SU-DHL-6 (cell line): ENCODE data around the gene TMED10.

Experiments
- H2AFZ ChIP-seq: fragments of 200-600 bp; sonication (generic); 2 replicates; pipeline ENCODE4 v1.6.1; 2014; ENCODE audit warnings: low read depth, mild to moderate bottlenecking, moderate library complexity, mixed read lengths, antibody characterized with exemption, low read length; ENCODE audit not compliant: severe bottlenecking
- H3F3A ChIP-seq: fragments of 200-600 bp; shearing (Covaris generic); 2 replicates; pipeline ENCODE4 v1.6.0; 2016; ENCODE audit warnings: antibody characterized with exemption, mild to moderate bottlenecking; ENCODE audit not compliant: insufficient read depth
- H3K27ac ChIP-seq: fragments of 200-600 bp; sonication (generic); 2 replicates; pipeline ENCODE4 v1.5.1; 2016; ENCODE audit warnings: low read depth, mild to moderate bottlenecking, low read length, moderate library complexity, mixed read lengths
- H3K27me3 ChIP-seq: fragments of 200-600 bp; sonication (generic), shearing (Covaris generic); 2 replicates; pipeline ENCODE4 v1.6.0; 2014; ENCODE audit warnings: mild to moderate bottlenecking, low read length
- H3K36me3 ChIP-seq: fragments of 200-600 bp; sonication (generic); 2 replicates; pipeline ENCODE4 v1.6.1; 2014; ENCODE audit warnings: mild to moderate bottlenecking, low read length, mixed read lengths
- H3K4me2 ChIP-seq: fragments of 300-600, 200-600 bp; shearing (Covaris generic), sonication (generic); 2 replicates; pipeline ENCODE4 v1.6.0; 2014; ENCODE audit warnings: low read length, low read depth, mild to moderate bottlenecking; ENCODE audit not compliant: poor library complexity, severe bottlenecking
- H3K4me3 ChIP-seq: fragments of 200-600 bp; sonication (generic); 2 replicates; pipeline ENCODE4 v1.5.1; 2014; ENCODE audit warnings: antibody characterized with exemption, low read length, mild to moderate bottlenecking, mixed read lengths; ENCODE audit not compliant: insufficient read depth, poor library complexity, severe bottlenecking
- H3K79me2 ChIP-seq: fragments of 200-600 bp; sonication (generic); 2 replicates; pipeline ENCODE4 v1.6.1; 2014; ENCODE audit warnings: mild to moderate bottlenecking, low read length, moderate library complexity; ENCODE audit not compliant: insufficient read depth
- H3K9ac ChIP-seq: fragments of 200-600 bp; sonication (generic); 2 replicates; pipeline ENCODE4 v1.7.0; 2014; ENCODE audit warnings: mild to moderate bottlenecking, low read length
- H3K9me2 ChIP-seq: fragments of 200-600 bp; sonication (generic); replicated peaks from 2 replicates; pipeline ENCODE4 v1.6.1; 2014; ENCODE audit warnings: low read length; ENCODE audit not compliant: insufficient read depth
- H3K9me3 ChIP-seq: fragments of 200-600 bp; sonication (generic); 2 replicates; pipeline ENCODE4 v1.6.1; 2014; ENCODE audit warnings: low read length, mixed read lengths; ENCODE audit not compliant: insufficient read depth
- H4K20me1 ChIP-seq: fragments of 200-600 bp; sonication (generic); 2 replicates; pipeline ENCODE4 v1.6.1; 2014; ENCODE audit warnings: low read depth, mild to moderate bottlenecking, antibody characterized with exemption, low read length, moderate library complexity, mixed read lengths
- CTCF ChIP-seq: fragments of 200-600 bp; sonication (generic); IDR thresholded peaks from one replicate; pipeline ENCODE4 v1.5.1; 2017; ENCODE audit warnings: antibody characterized with exemption, mild to moderate bottlenecking, low read length, moderate library complexity; ENCODE audit not compliant: insufficient read depth, poor library complexity, severe bottlenecking
- EZH2phosphoT487 ChIP-seq: fragments of 200-600 bp; sonication (generic), shearing (Covaris generic); conservative IDR thresholded peaks from 2 replicates; pipeline ENCODE4 v1.6.1; 2018; ENCODE audit warnings: mild to moderate bottlenecking, antibody characterized with exemption, low read length, moderate library complexity, mixed read lengths

Gene TMED10

DNA sequence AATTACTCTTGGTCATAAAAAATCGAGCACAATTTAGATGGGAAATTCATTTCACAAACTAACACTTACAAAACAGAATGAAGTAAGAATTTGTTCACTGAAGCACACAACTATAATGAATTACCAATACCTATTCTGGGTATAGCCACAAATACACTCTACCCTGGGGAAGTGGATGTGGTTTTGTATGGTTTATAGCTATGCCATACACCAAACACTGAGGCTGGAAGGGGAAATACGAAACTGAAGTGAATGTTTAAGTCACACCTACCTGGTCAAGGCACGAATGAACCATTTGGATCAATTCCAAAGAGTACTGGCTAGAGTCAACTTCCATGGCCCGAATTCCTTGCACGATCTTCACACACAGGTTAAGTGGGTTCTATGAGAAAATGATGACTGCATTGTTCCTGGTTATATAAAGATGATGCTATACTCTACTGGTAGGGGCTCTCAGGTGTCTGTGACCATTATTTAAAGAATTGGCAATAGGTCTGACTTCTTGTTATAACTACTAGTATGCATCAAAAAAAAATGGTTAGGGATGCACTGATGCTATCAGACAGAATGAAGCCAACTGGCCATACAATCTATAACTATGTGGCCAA, 62.4 kb downstream of the TMED10 start:
- Histone ChIP-seq H3K27me3 (no peaks in the 10 kb centered on the region), H3K4me3 (no peak overlapping the region), H3K9me2 (no peaks in the 10 kb centered on the region), H3K79me2 (no peaks in the 10 kb centered on the region), H3K9me3 (no peaks in the 10 kb centered on the region), H3K27ac (no peak overlapping the region), H3F3A (no peaks in the 10 kb centered on the region), H3K36me3 (peaks cover 30% of the 10 kb centered on the region; the same call in 1 of the 2 replicates), H3K9ac (no peak overlapping the region), H2AFZ (no peak overlapping the region), H4K20me1 (no peaks in the 10 kb centered on the region), H3K4me2 (no peak overlapping the region)
- TF ChIP-seq CTCF (no peak), EZH2phosphoT487 (no peak)

DNA sequence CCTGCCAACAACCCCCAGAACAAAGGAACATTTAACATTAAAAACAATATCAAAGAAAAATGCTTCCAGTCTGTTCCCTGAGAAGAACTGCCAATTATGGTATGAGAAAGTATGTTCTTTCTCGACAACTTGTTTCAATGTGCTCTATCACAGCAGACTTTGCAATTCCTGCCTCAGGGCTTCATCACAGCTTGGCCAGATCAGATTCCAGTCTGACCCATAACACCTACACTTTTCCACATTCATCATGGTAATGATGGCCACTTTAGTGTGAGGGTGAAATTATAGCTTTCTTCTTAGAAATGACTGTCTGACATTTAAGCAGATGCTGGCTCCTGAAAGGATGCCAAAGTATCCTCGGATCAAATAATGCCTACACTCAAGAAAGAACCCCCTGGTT, 66.5 kb downstream of the TMED10 start:
- Histone ChIP-seq H3F3A (no peaks in the 10 kb centered on the region), H3K4me3 (no peak overlapping the region), H3K79me2 (no peaks in the 10 kb centered on the region), H3K4me2 (no peak overlapping the region), H3K27me3 (no peaks in the 10 kb centered on the region), H3K27ac (no peak overlapping the region), H3K9me2 (no peaks in the 10 kb centered on the region), H2AFZ (no peak overlapping the region), H3K36me3 (peaks cover 28% of the 10 kb centered on the region; the same call in 1 of the 2 replicates), H3K9ac (no peak overlapping the region), H3K9me3 (no peaks in the 10 kb centered on the region), H4K20me1 (no peaks in the 10 kb centered on the region)
- no peak for TF ChIP-seq EZH2phosphoT487
- no peak for TF ChIP-seq CTCF

- Histone ChIP-seq H3K27me3 (no peaks in the 10 kb centered on the region), H3K9me2 (no peaks in the 10 kb centered on the region), H3K4me3 (no peak overlapping the region), H2AFZ (no peak overlapping the region), H3K27ac (no peak overlapping the region), H3K9me3 (no peaks in the 10 kb centered on the region), H4K20me1 (no peaks in the 10 kb centered on the region), H3K36me3 (peaks cover 21% of the 10 kb centered on the region; the same call in 1 of the 2 replicates), H3K79me2 (no peaks in the 10 kb centered on the region), H3F3A (no peaks in the 10 kb centered on the region), H3K9ac (no peak overlapping the region), H3K4me2 (no peak overlapping the region)
- no peak for TF ChIP-seq CTCF
- TF ChIP-seq EZH2phosphoT487 = no peak
Measured at GRCh38 chr14:75107186-75107585, 69.2 kb downstream of the TMED10 start.
